Measurements from ENCODE around the gene MANSC1.
"Not testable (repeated sequence)": the region's sequence is repeated elsewhere in the genome, so short reads cannot be mapped to it uniquely, and the experiment has no call there.

Gene MANSC1

GRCh38 chr12:12331896-12332295 is 18.1 kb downstream of the MANSC1 start:
- in situ Hi-C loops (cut with HindIII; ENCODE audit: low sequenced_read_pairs) = loop anchor here (25.0 kb wide), 2 partner anchors 245 to 745 kb away; no protein-coding TSS in a partner anchor

- in situ Hi-C loops (cut with HindIII; ENCODE audit: low sequenced_read_pairs) = loop anchor here (25.0 kb wide), 2 partner anchors 244 to 744 kb away; no protein-coding TSS in a partner anchor
These were observed 18.7 kb downstream of the MANSC1 start for GRCh38 chr12:12331244-12331771.

GRCh38 chr12:12327802-12328201 is 22.2 kb downstream of the MANSC1 start:
- in situ Hi-C loops (cut with HindIII; ENCODE audit: low sequenced_read_pairs) = loop anchor here (25.0 kb wide), 2 partner anchors 241 to 741 kb away; no protein-coding TSS in a partner anchor

- in situ Hi-C loops (cut with HindIII; ENCODE audit: low sequenced_read_pairs) = loop anchor here (25.0 kb wide), 2 partner anchors 239 to 739 kb away; no protein-coding TSS in a partner anchor
These were observed 23.8 kb downstream of the MANSC1 start for GRCh38 chr12:12326262-12326661.

GRCh38 chr12:12323591-12323990 is 26.5 kb downstream of the MANSC1 start:
- in situ Hi-C loops (cut with HindIII; ENCODE audit: low sequenced_read_pairs) = no loop called here

GRCh38 chr12:12323118-12323517 is 26.9 kb downstream of the MANSC1 start:
- in situ Hi-C loops (cut with HindIII; ENCODE audit: low sequenced_read_pairs) = no loop called here

- in situ Hi-C loops (cut with HindIII; ENCODE audit: low sequenced_read_pairs) = no loop called here
These were observed 30.4 kb downstream of the MANSC1 start for GRCh38 chr12:12319451-12320183.

- in situ Hi-C loops (cut with HindIII; ENCODE audit: low sequenced_read_pairs) = no loop called here
These were observed 34.2 kb downstream of the MANSC1 start for GRCh38 chr12:12315838-12316237.

- in situ Hi-C loops (cut with HindIII; ENCODE audit: low sequenced_read_pairs) = not testable (repeated sequence)
These were observed 39.3 kb downstream of the MANSC1 start for GRCh38 chr12:12310695-12311094.

- in situ Hi-C loops (cut with HindIII; ENCODE audit: low sequenced_read_pairs) = no loop called here
These were observed 44.3 kb downstream of the MANSC1 start for GRCh38 chr12:12305568-12306300.

GRCh38 chr12:12302976-12303375 is 47.1 kb downstream of the MANSC1 start:
- in situ Hi-C loops (cut with HindIII; ENCODE audit: low sequenced_read_pairs) = no loop called here

- in situ Hi-C loops (cut with HindIII; ENCODE audit: low sequenced_read_pairs) = no loop called here
These were observed 48.9 kb downstream of the MANSC1 start for GRCh38 chr12:12301122-12301521.

GRCh38 chr12:12297201-12297830 is 52.7 kb downstream of the MANSC1 start:
- in situ Hi-C loops (cut with HindIII; ENCODE audit: low sequenced_read_pairs) = no loop called here

- in situ Hi-C loops (cut with HindIII; ENCODE audit: low sequenced_read_pairs) = no loop called here
These were observed 55.6 kb downstream of the MANSC1 start for GRCh38 chr12:12294215-12295005.

GRCh38 chr12:12290206-12290605 is 59.8 kb downstream of the MANSC1 start:
- in situ Hi-C loops (cut with HindIII; ENCODE audit: low sequenced_read_pairs) = no loop called here

- in situ Hi-C loops (cut with HindIII; ENCODE audit: low sequenced_read_pairs) = no loop called here
These were observed 63.6 kb downstream of the MANSC1 start for GRCh38 chr12:12286441-12286840.

GRCh38 chr12:12282761-12283425 is 67.1 kb downstream of the MANSC1 start:
- in situ Hi-C loops (cut with HindIII; ENCODE audit: low sequenced_read_pairs) = no loop called here

- in situ Hi-C loops (cut with HindIII; ENCODE audit: low sequenced_read_pairs) = no loop called here
These were observed 67.8 kb downstream of the MANSC1 start for GRCh38 chr12:12282202-12282601.

- in situ Hi-C loops (cut with HindIII; ENCODE audit: low sequenced_read_pairs) = no loop called here
These were observed 68.9 kb downstream of the MANSC1 start for GRCh38 chr12:12281134-12281533.

- in situ Hi-C loops (cut with HindIII; ENCODE audit: low sequenced_read_pairs) = no loop called here
These were observed 71.1 kb downstream of the MANSC1 start for GRCh38 chr12:12278899-12279298.

Measured in endothelial cell of hepatic sinusoid (primary cell).